HFFc6 (cell line): Measurements from ENCODE around the gene WDR45B. TPM values are rescaled to one million over a fixed set of nuclear protein-coding genes. Genes with fewer than 3 reads are reported as not detected.

ENCODE experiments used
- DNase-seq: peaks from one replicate; pipeline ENCODE4 v3.0.0-alpha.2; 2018
- H3K27ac Mint-ChIP-seq: 2 replicates; pipeline ENCODE4 v1.8.0; 2020; ENCODE audit warnings: mild to moderate bottlenecking, mixed read lengths
- H3K27me3 Mint-ChIP-seq: 2 replicates; pipeline ENCODE4 v1.8.0; 2021; ENCODE audit warnings: mild to moderate bottlenecking, moderate library complexity, mixed read lengths; ENCODE audit not compliant: insufficient read depth
- H3K36me3 Mint-ChIP-seq: 2 replicates; pipeline ENCODE4 v1.8.0; 2021; ENCODE audit warnings: low read depth, mixed read lengths
- H3K4me1 Mint-ChIP-seq: 2 replicates; pipeline ENCODE4 v1.8.0; 2020; ENCODE audit warnings: low read depth, mixed read lengths
- H3K4me3 Mint-ChIP-seq: 2 replicates; pipeline ENCODE4 v1.8.0; 2020; ENCODE audit warnings: mild to moderate bottlenecking, moderate library complexity, mixed read lengths
- H3K9me3 Mint-ChIP-seq: 2 replicates; pipeline ENCODE4 v1.8.0; 2020; ENCODE audit warnings: mild to moderate bottlenecking, mixed read lengths
- CTCF ChIP-seq: fragments of 200-600 bp; sonication (generic); IDR thresholded peaks from 2 replicates; pipeline ENCODE4 v1.5.0; 2021; ENCODE audit warnings: antibody characterized with exemption, mild to moderate bottlenecking
- total RNA-seq, 6 experiments: library from RNA; stranded (reverse); fragmentation: NEBNext Ultra II Directional; extraction: Animal tissue kit (Norgen Biotek cat#: 25700); gene quantifications; 2 replicates in 1 of 6; 3 replicates in 5 of 6; pipeline ENCODE4 v1.2.3, GENCODE V29; 2021

The WDR45B gene
- total RNA-seq, 6 experiments from 2014 or later, result 60.6 to 73.5 (median 66.3) TPM

GRCh38 chr17:82683534-82683933 is 35.3 kb upstream of the WDR45B start:
- no peak for DNase-seq
- Mint-ChIP-seq H3K27me3 (no peaks in the 10 kb centered on the region; the same call in 1 of the 2 replicates), H3K27ac (no peak overlapping the region), H3K9me3 (peaks cover 16% of the 10 kb centered on the region), H3K4me3 (no peak overlapping the region), H3K4me1 (peaks cover 9% of the 10 kb centered on the region), H3K36me3 (peaks cover 9% of the 10 kb centered on the region)
- no peak for TF ChIP-seq CTCF

GRCh38 chr17:82681547-82681946 is 33.3 kb upstream of the WDR45B start:
- Mint-ChIP-seq H3K4me1 (no peaks in the 10 kb centered on the region), H3K27me3 (no peaks in the 10 kb centered on the region; the same call in 1 of the 2 replicates), H3K9me3 (peaks cover 16% of the 10 kb centered on the region), H3K27ac (no peak overlapping the region), H3K4me3 (no peak overlapping the region), H3K36me3 (peaks cover 9% of the 10 kb centered on the region)
- DNase-seq, result no peak
- no peak for TF ChIP-seq CTCF

- peaks cover 16% of the 10 kb centered on the region for H3K9me3 Mint-ChIP-seq
- DNase-seq, result no peak
- H3K27ac Mint-ChIP-seq, result no peak overlapping the region
- H3K4me1 Mint-ChIP-seq, result peaks cover 5% of the 10 kb centered on the region; the same call in 1 of the 2 replicates
- TF ChIP-seq CTCF, result no peak
- H3K27me3 Mint-ChIP-seq, result no peaks in the 10 kb centered on the region; the same call in 1 of the 2 replicates
- H3K4me3 Mint-ChIP-seq, result no peak overlapping the region
- peaks cover 9% of the 10 kb centered on the region for H3K36me3 Mint-ChIP-seq
Observed at GRCh38 chr17:82679586-82680465, 31.6 kb upstream of the WDR45B start.

GRCh38 chr17:82678265-82678891 is 30.1 kb upstream of the WDR45B start:
- Mint-ChIP-seq H3K4me3 (no peak overlapping the region), H3K27ac (no peak overlapping the region), H3K36me3 (peaks cover 9% of the 10 kb centered on the region), H3K4me1 (peaks cover 8% of the 10 kb centered on the region; the same call in 1 of the 2 replicates), H3K9me3 (peaks cover 16% of the 10 kb centered on the region), H3K27me3 (no peaks in the 10 kb centered on the region; the same call in 1 of the 2 replicates)
- no peak for DNase-seq
- TF ChIP-seq CTCF, result no peak

- TF ChIP-seq CTCF, result no peak
- DNase-seq, result no peak
- Mint-ChIP-seq H3K4me1 (peaks cover 8% of the 10 kb centered on the region; the same call in 1 of the 2 replicates), H3K9me3 (peaks cover 16% of the 10 kb centered on the region), H3K27ac (no peak overlapping the region), H3K4me3 (no peak overlapping the region), H3K36me3 (peaks cover 9% of the 10 kb centered on the region), H3K27me3 (no peaks in the 10 kb centered on the region; the same call in 1 of the 2 replicates)
Observed at GRCh38 chr17:82677353-82677925, 29.2 kb upstream of the WDR45B start.
